IMR-90 (cell line): ENCODE measurements around the gene LZTFL1.

Experiments used
- MAFK ChIP-seq: IDR thresholded peaks from 2 replicates; pipeline ENCODE4 v1.6.1; 2012; ENCODE audit warnings: low read depth, low read length, improper control_type of control experiment
- POLR2A ChIP-seq: IDR thresholded peaks from 2 replicates; pipeline ENCODE4 v1.6.1; 2012; ENCODE audit warnings: mild to moderate bottlenecking, low read depth, low read length
- TF ChIP-seq, protein P1 (sequence below): conservative IDR thresholded peaks from 2 replicates; pipeline ENCODE4 v1.5.1; 2012; ENCODE audit warnings: mild to moderate bottlenecking, low read depth, low read length, improper control_type of control experiment

- TF ChIP-seq POLR2A: no peak
- TF ChIP-seq, protein P1, sequence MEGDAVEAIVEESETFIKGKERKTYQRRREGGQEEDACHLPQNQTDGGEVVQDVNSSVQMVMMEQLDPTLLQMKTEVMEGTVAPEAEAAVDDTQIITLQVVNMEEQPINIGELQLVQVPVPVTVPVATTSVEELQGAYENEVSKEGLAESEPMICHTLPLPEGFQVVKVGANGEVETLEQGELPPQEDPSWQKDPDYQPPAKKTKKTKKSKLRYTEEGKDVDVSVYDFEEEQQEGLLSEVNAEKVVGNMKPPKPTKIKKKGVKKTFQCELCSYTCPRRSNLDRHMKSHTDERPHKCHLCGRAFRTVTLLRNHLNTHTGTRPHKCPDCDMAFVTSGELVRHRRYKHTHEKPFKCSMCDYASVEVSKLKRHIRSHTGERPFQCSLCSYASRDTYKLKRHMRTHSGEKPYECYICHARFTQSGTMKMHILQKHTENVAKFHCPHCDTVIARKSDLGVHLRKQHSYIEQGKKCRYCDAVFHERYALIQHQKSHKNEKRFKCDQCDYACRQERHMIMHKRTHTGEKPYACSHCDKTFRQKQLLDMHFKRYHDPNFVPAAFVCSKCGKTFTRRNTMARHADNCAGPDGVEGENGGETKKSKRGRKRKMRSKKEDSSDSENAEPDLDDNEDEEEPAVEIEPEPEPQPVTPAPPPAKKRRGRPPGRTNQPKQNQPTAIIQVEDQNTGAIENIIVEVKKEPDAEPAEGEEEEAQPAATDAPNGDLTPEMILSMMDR: no peak
- TF ChIP-seq MAFK: no peak
These were observed 48.5 kb upstream of the LZTFL1 start for GRCh38 chr3:45890405-45890804.
